Osteoblast (primary cell): ENCODE results near the gene SCLY. TPM values are rescaled to one million over a fixed set of nuclear protein-coding genes. Genes with fewer than 3 reads are reported as not detected.

Source experiments
- DNase-seq: peaks from one replicate; pipeline ENCODE4 v3.0.0; 2011; ENCODE audit warnings: low spot score, mixed read lengths; ENCODE audit not compliant: insufficient read length; ENCODE audit errors: missing footprints
- H2AFZ ChIP-seq: 2 replicates; pipeline ENCODE4 v1.6.0; 2011; ENCODE audit warnings: mild to moderate bottlenecking, low read length
- H3K27ac ChIP-seq: 2 replicates; pipeline ENCODE4 v1.5.1; 2011; ENCODE audit warnings: mild to moderate bottlenecking, low read depth, low read length, moderate library complexity
- H3K27me3 ChIP-seq: 2 replicates; pipeline ENCODE4 v1.6.0; 2012; ENCODE audit warnings: mild to moderate bottlenecking, control low read depth, inconsistent platforms, low read length, moderate library complexity; ENCODE audit not compliant: insufficient read depth
- H3K36me3 ChIP-seq: 2 replicates; pipeline ENCODE4 v1.5.1; 2011; ENCODE audit warnings: mild to moderate bottlenecking, low read length, control low read depth, moderate library complexity; ENCODE audit not compliant: insufficient read depth
- H3K4me1 ChIP-seq: 2 replicates; pipeline ENCODE4 v1.5.1; 2011; ENCODE audit warnings: mild to moderate bottlenecking, low read length, control low read depth, moderate library complexity; ENCODE audit not compliant: insufficient read depth
- H3K4me2 ChIP-seq: 2 replicates; pipeline ENCODE4 v1.6.0; 2011; ENCODE audit warnings: mild to moderate bottlenecking, low read length; ENCODE audit not compliant: insufficient read depth
- H3K4me3 ChIP-seq: fragments of 200-600 bp; sonication (generic); 3 replicates; pipeline ENCODE4 v1.5.1; 2012; ENCODE audit warnings: mild to moderate bottlenecking, low read length, inconsistent platforms; ENCODE audit not compliant: insufficient read depth
- H3K79me2 ChIP-seq: 2 replicates; pipeline ENCODE4 v1.6.0; 2012; ENCODE audit warnings: mild to moderate bottlenecking, low read length, control low read depth, inconsistent platforms; ENCODE audit not compliant: insufficient read depth
- H3K9me3 ChIP-seq: 2 replicates; pipeline ENCODE4 v1.5.1; 2011; ENCODE audit warnings: low read depth, low read length, control low read depth
- H4K20me1 ChIP-seq: 2 replicates; pipeline ENCODE4 v1.6.0; 2012; ENCODE audit warnings: mild to moderate bottlenecking, low read length, control low read depth; ENCODE audit not compliant: insufficient read depth
- CTCF ChIP-seq: IDR thresholded peaks from 2 replicates; pipeline ENCODE4 v1.5.1; 2011; ENCODE audit warnings: mild to moderate bottlenecking, low read depth, low read length, moderate library complexity; ENCODE audit errors: extremely low read depth
- total RNA-seq: library from RNA; depleted of rRNA; stranded (reverse); fragments of >200 nt; gene quantifications from 2 replicates; pipeline ENCODE4 v1.2.3, GENCODE V29; 2012

The SCLY gene
- total RNA-seq, 1 donor = 11.6 TPM

DNA sequence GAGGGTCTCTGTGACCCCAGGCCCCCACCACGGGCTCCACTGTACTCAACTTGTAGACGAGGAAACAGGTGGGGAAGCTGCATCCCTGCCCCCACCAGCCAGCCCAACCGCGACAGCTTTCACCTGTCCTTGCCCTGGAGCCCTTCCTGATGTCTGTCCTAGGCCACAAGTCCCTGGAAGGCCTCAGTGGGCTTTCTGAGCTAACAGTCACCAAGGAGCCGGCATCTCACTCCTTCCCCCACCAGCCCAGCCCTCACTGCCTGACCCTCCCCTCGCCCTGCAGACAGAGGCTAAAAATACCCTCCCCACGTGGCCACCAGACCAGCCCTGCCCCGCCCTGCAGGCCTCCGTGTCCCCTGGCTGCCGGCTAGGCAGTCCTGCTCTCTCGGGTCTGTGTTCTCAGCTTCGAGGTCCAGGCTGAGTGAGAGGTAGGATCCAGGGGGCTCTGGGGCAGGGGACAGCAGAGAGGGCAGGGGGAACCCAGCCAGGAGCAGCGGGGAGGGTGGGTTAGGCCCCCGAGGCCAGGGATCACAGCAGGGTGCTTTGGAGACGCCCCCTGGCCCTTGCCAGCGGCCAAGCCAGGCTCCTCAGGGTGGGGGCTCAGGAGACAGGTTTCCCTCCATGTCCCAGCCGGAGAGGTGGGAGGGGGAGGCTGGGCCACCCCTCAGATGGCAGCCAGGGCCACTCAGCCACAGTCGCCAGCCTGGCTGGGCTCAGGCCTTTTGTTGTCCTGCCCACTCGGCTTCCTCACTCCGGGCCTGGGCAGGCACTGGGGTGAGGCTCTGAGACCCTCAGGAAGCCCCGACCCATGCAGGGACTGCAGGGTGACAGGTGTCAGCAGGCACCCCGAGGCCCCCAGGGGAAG is 77.8 kb downstream of the SCLY start, which contains the start of gene KLHL30:
KLHL30 (plus strand) TSS at position 338 of the 865 bp plus-strand sequence. CDS start 2,087 bp downstream, outside the sequence.
- no peak for TF ChIP-seq CTCF
- Histone ChIP-seq H3K4me3 (no peak within 1 kb of the TSS), H2AFZ (no peak within 1 kb of the TSS), H3K79me2 (no peaks in the 10 kb centered on the region), H3K36me3 (no peaks in the 10 kb centered on the region), H3K27me3 (no peaks in the 10 kb centered on the region), H3K9me3 (no peaks in the 10 kb centered on the region), H3K27ac (no peak within 1 kb of the TSS), H4K20me1 (no peaks in the 10 kb centered on the region), H3K4me1 (peaks cover 8% of the 10 kb centered on the region), H3K4me2 (no peak within 1 kb of the TSS)
- DNase-seq = no peak

DNA sequence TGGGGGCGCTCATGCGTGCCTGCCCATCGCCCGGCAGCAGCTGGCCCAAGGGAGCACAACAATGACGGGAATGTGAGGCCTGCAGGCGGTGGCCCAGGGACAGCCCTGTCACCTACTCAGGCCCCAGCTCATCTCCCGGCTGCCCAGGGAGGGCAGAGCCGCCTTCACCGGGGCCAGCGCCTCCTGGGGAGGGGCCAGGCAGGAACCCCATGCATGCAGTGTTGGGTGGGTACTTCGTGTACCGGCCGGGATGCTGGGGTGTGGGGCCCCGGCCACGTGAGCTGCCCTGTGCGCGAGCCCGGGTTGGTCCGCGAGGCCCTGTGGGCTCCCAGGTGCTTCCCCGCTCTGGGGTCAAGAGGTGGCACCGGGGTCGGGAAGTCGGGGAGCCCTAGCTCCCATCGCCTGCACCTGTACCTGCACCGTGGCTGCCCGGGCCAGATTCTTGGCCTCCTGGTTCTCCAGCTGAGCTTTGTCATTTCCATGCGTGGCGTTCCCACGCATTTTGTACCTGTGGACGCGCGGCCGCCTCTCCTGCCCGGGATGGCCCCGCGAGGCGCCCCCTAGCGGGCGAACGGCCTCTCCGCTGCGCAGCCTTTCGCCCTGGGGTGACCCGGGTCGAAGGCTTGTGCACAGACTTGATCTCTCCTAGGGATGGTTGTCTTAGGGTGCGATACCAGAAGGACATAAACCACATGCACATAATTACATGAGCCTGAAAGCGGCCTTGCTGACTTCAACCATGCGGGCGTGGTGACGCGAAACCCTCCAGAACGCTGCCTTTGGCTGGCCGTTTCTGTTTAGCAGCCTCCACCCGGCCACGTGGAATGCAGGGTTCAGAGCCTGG is 78.6 kb downstream of the SCLY start:
- H3K36me3 ChIP-seq = no peaks in the 10 kb centered on the region
- H3K9me3 ChIP-seq = no peaks in the 10 kb centered on the region
- no peak overlapping the region for H3K27ac ChIP-seq
- DNase-seq = no peak
- H3K4me1 ChIP-seq = peaks cover 11% of the 10 kb centered on the region
- no peaks in the 10 kb centered on the region for H4K20me1 ChIP-seq
- H3K4me3 ChIP-seq = no peak overlapping the region
- H2AFZ ChIP-seq = no peak overlapping the region
- peak; percentile 42 for TF ChIP-seq CTCF
- no peaks in the 10 kb centered on the region for H3K27me3 ChIP-seq
- H3K4me2 ChIP-seq = no peak overlapping the region
- no peaks in the 10 kb centered on the region for H3K79me2 ChIP-seq

GRCh38 chr2:238140040-238140439 is 79.2 kb downstream of the SCLY start:
- Histone ChIP-seq H4K20me1 (no peaks in the 10 kb centered on the region), H3K4me3 (no peak overlapping the region), H3K27me3 (no peaks in the 10 kb centered on the region), H2AFZ (no peak overlapping the region), H3K27ac (no peak overlapping the region), H3K4me2 (no peak overlapping the region), H3K36me3 (no peaks in the 10 kb centered on the region), H3K4me1 (peaks cover 11% of the 10 kb centered on the region), H3K79me2 (no peaks in the 10 kb centered on the region), H3K9me3 (no peaks in the 10 kb centered on the region)
- DNase-seq = no peak
- TF ChIP-seq CTCF = no peak
